ENCODE data around the gene UBL4B. TPM values are rescaled to one million over a fixed set of nuclear protein-coding genes. Genes with fewer than 3 reads are reported as not detected.

Gene UBL4B
- total and polyA plus RNA-seq, 11 donors = 0.11 TPM; not detected in 10

DNA sequence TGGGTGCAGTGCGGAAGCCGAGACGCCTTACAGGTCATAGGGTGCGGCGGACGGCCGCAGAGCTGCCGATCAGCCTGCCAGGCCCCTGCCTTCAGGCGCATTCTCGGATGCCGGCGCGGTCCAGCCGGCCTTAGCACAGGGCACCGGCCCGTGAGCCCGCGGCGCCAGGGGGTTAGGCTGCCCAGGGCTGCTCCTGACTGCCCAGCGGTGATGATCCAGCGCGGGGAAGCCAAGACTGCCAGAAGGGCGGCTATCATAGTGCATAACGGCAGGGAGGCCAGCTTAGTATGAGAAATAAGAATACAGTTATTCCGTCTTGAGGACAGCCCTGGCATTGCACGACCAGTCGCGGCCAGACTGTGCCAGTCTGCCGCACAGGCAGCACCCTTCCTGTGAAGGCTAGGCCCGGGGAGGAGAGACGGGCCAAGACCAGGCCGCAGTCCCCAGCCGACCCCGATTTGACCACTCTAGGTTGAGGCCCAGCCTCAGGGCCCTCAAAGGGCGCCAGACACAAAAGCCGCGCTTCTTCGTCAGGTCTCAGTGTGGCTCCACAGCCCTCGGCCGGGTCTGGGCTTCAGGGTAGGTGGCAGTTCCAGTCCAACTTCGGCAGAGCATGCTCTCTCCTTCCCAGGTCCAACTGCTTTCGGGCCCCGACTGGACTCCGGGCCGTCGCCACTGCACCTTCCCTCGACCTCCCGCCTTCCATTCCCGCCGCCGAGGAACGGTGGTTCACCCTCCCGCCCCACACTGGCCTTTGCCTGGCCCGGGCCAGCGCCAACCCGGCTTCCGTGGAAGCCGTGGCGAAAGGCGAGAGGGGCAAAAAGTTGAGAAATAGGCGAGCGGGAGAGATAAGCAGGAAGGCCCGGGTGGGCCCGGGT is 42.6 kb upstream of the UBL4B start:
- H3K27me3 ChIP-seq = peaks cover 43 to 77% (median 61%) of the 10 kb centered on the region in 9 donors
- WGBS, 4 donors = 17 to 29% (median 22%) methylated on average over 30 to 64 of the region's 64 CpGs
- H3K36me3 ChIP-seq = no peaks in the 10 kb centered on the region
- peak in 2 of 4 donors; percentile 23 to 32 for ATAC-seq
- intact Hi-C loops (cut with DNase I) = no loop called here
- H3K27ac ChIP-seq = no peak overlapping the region
- DNase-seq = no peak
- peaks cover 5 to 37% (median 21%) of the 10 kb centered on the region in 12 donors for H3K4me1 ChIP-seq
- TF ChIP-seq POLR2A (IDR thresholded peaks at IDR 0.05) (no peak), CTCF (IDR thresholded peaks at IDR 0.05) (no peak)
- H3K9me3 ChIP-seq = no peaks in the 10 kb centered on the region
- peak overlapping the region; percentile 9 to 35 (median 24) for H3K4me3 ChIP-seq

DNA sequence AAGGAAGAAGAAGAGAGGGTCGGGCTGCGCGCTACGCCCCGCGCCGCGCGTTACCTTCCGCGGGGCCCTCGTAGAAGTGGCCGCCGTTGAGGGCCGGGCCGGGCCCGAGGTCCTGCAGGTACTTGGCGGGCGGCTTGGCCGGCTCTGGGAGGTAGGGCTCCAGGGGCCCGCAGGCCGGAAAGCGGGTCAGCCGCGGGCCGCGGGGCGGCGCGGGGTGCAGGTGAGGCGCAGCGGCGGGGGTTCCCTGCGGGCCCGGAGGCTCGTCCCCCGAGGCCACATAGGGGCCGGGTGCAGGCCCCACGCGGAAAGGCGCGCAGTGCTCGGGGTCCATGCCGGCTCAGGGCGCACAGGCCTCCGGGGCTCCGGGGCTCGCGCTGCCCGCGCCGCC is 42.0 kb upstream of the UBL4B start:
- intact Hi-C loops (cut with DNase I) = no loop called here
- WGBS, 4 donors = 3 to 7% (median 5%) methylated on average over 16 to 52 of the region's 52 CpGs
- Histone ChIP-seq H3K9me3 (no peaks in the 10 kb centered on the region), H3K36me3 (no peaks in the 10 kb centered on the region), H3K27me3 (peaks cover 43 to 80% (median 61%) of the 10 kb centered on the region in 9 donors), H3K4me1 (peaks cover 5 to 37% (median 21%) of the 10 kb centered on the region in 12 donors), H3K27ac (no peak overlapping the region), H3K4me3 (peak overlapping the region; percentile 9 to 35 (median 24))
- ATAC-seq (no peak), DNase-seq (no peak)
- TF ChIP-seq CTCF (IDR thresholded peaks at IDR 0.05) (no peak), POLR2A (IDR thresholded peaks at IDR 0.05) (no peak)

DNA sequence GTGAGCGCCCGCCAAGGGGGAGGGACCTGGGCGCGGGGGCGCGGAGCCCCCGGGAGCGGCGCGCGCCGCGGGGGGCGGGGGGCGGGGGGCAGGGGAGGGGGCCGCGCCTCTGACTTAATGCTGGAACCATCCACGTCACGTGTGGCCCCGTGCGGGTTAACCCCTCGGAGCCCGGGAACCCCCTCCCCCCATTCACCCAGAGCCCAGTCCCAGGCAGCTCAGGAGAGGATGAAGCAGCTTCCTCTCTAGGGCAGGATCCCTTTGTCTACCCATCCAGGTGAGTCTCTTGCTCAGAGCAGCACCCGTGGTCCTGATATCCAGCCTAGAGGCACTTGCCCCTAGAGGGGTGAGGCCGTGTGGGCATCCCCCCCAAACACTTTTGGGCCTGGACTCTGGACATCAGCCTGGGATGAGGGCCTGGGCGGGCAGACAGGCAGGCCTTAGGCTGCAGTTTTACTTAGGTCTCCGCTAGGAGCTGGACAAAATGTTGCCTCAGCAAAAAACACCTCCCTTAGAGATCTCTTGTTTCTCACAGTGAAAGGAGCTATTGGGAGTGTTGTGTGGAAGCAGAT is 41.5 kb upstream of the UBL4B start, which contains the start of gene ALX3:
TSS of gene ALX3 (minus strand) at position 2 of the 572 bp plus-strand sequence. CDS start 60 bp downstream, outside the sequence.
- Histone ChIP-seq H3K4me1 (peaks cover 5 to 37% (median 21%) of the 10 kb centered on the region in 12 donors), H3K27ac (no peak within 1 kb of the TSS), H3K27me3 (peaks cover 43 to 85% (median 61%) of the 10 kb centered on the region in 9 donors), H3K36me3 (no peaks in the 10 kb centered on the region), H3K4me3 (peak within 1 kb of the TSS; percentile 9 to 35 (median 24)), H3K9me3 (no peaks in the 10 kb centered on the region)
- DNase-seq (no peak), ATAC-seq (no peak)
- TF ChIP-seq CTCF (IDR thresholded peaks at IDR 0.05) (no peak), POLR2A (IDR thresholded peaks at IDR 0.05) (no peak)
- 11 to 48% (median 29%) methylated on average over 4 to 27 of the region's 27 CpGs for WGBS, 4 donors
- intact Hi-C loops (cut with DNase I) = no loop called here

- no peaks in the 10 kb centered on the region for H3K9me3 ChIP-seq
- ATAC-seq (no peak), DNase-seq (no peak)
- TF ChIP-seq POLR2A (IDR thresholded peaks at IDR 0.05) (no peak), CTCF (IDR thresholded peaks at IDR 0.05) (no peak)
- WGBS, 4 donors = 70 to 75% (median 75%) methylated on average over 4 of the region's 4 CpGs
- intact Hi-C loops (cut with DNase I) = no loop called here
- peaks cover 0 to 19% (median 11%) of the 10 kb centered on the region in 12 donors for H3K4me1 ChIP-seq
- H3K27ac ChIP-seq = no peak overlapping the region
- H3K4me3 ChIP-seq = no peak overlapping the region
- H3K27me3 ChIP-seq = peaks cover 26 to 75% (median 40%) of the 10 kb centered on the region in 9 donors
- H3K36me3 ChIP-seq = no peaks in the 10 kb centered on the region
Measured at GRCh38 chr1:110074166-110074565, 38.1 kb upstream of the UBL4B start.

Data from heart left ventricle (tissue), 16 donors.